Adipose tissue (tissue), 3 donors: Measurements from ENCODE around the gene CLEC4F. TPM values are rescaled to one million over a fixed set of nuclear protein-coding genes. Genes with fewer than 3 reads are reported as not detected.

Experiments
- H3K27ac ChIP-seq: one replicate; pipeline ENCODE4 v1.5.1; 2013; ENCODE audit warnings: low read depth, low read length
- WGBS, 3 donors: extraction: QIAGEN DNeasy Blood & Tissue Kit; methylation state at CpG; one replicate each; pipeline ENCODE4 v1.1.7; 2013; 5-methylcytosine and 5-hydroxymethylcytosine counted together
- polyA plus RNA-seq, 3 donors: library from polyadenylated mRNA; stranded (reverse); fragments of 200-250 nt; gene quantifications; one replicate each; pipeline ENCODE4 v1.2.3, GENCODE V29; 2013
- donor health status: healthy with polysubstance abuse.
- donor health status: Bipolar disorder and iron deficiency.
- donor health status: healthy.

Gene CLEC4F
- polyA plus RNA-seq, 3 donors = 0.27 to 1.6 TPM; not detected in 1

GRCh38 chr2:70767699-70768589 lies 52.5 kb downstream of the CLEC4F start, which contains the start of gene ADD2:
Gene ADD2, minus strand, starts transcription at chr2:70768200. Its CDS starts 61,792 bp downstream, at chr2:70706408.
- WGBS, 3 donors = 1% methylated on average over 40 to 70 of the region's 74 CpGs
- no peak within 1 kb of the TSS for H3K27ac ChIP-seq

GRCh38 chr2:70767079-70767698 lies 53.2 kb downstream of the CLEC4F start:
- no peak overlapping the region for H3K27ac ChIP-seq
- WGBS, 3 donors = 0 to 1% (median 0%) methylated on average over 33 to 51 of the region's 51 CpGs

GRCh38 chr2:70766357-70767078 lies 53.9 kb downstream of the CLEC4F start:
- WGBS, 3 donors = 22 to 27% (median 26%) methylated on average over 7 of the region's 7 CpGs
- no peak overlapping the region for H3K27ac ChIP-seq

- WGBS, 3 donors = 85 to 91% (median 85%) methylated on average over 7 of the region's 7 CpGs
These were observed 54.9 kb downstream of the CLEC4F start for GRCh38 chr2:70765507-70765906.

GRCh38 chr2:70759446-70759845 lies 61.0 kb downstream of the CLEC4F start:
- WGBS, 3 donors = 59 to 88% (median 64%) methylated on average over 1 of the region's 1 CpG
- no peak overlapping the region for H3K27ac ChIP-seq

More at GRCh38 chr2:70765507-70765906, 54.9 kb downstream of the CLEC4F start:
- no peak overlapping the region for H3K27ac ChIP-seq

Other genes with a start within 250 kb of the CLEC4F start
- 1 to 10 TPM in 2 of 3 donors, under 1 TPM in 1; 0.97 to 1.1 (median 1.0) TPM for gene ADD2, start 52.4 kb downstream of the CLEC4F start, polyA plus RNA-seq
- gene FIGLA, start 30.0 kb downstream of the CLEC4F start, polyA plus RNA-seq = under 1 TPM in 2 of 3 donors, not detected in 1; 0.12 to 0.32 TPM
- under 1 TPM in 2 of 3 donors, not detected in 1; 0.22 to 0.67 TPM for gene CD207, start 15.2 kb upstream of the CLEC4F start, polyA plus RNA-seq
- 1 to 10 TPM in 2 of 3 donors, under 1 TPM in 1; 0.54 to 4.7 (median 1.9) TPM for gene VAX2, start 80.0 kb upstream of the CLEC4F start, polyA plus RNA-seq
- 1 to 10 TPM; 1.2 to 4.2 (median 1.9) TPM for gene ATP6V1B1, start 115.3 kb upstream of the CLEC4F start, polyA plus RNA-seq
- 10 to 100 TPM in 1 of 3 donors, 1 to 10 TPM in 2; 5.5 to 31.9 (median 8.9) TPM for gene ANKRD53, start 158.0 kb upstream of the CLEC4F start, polyA plus RNA-seq
- 10 to 100 TPM; 32.3 to 56.6 (median 45.3) TPM for gene TEX261, start 174.3 kb upstream of the CLEC4F start, polyA plus RNA-seq
- gene NAGK, start 248.0 kb upstream of the CLEC4F start, polyA plus RNA-seq = 100 to 1,000 TPM in 1 of 3 donors, 10 to 100 TPM in 2; 52.6 to 108 (median 90.4) TPM